Epidermal melanocyte (primary cell): ENCODE data around the gene FXN.
"Not testable (repeated sequence)": the region's sequence is repeated elsewhere in the genome, so short reads cannot be mapped to it uniquely, and the experiment has no call there.

Experiments used
- DNase-seq: peaks from one replicate; pipeline ENCODE4 v3.0.0; 2011; ENCODE audit warnings: low spot score; ENCODE audit not compliant: insufficient read length

Gene FXN

GRCh38 chr9:69097923-69098593 is 62.5 kb downstream of the FXN start:
- DNase-seq = no peak

GRCh38 chr9:69103348-69103996 is 67.9 kb downstream of the FXN start:
- DNase-seq = not testable (repeated sequence)

- DNase-seq = no peak
Measured at GRCh38 chr9:69104830-69105527, 69.4 kb downstream of the FXN start.

- DNase-seq = no peak
Measured at GRCh38 chr9:69107771-69108170, 72.2 kb downstream of the FXN start.

- not testable (repeated sequence) for DNase-seq
Measured at GRCh38 chr9:69108706-69109105, 73.2 kb downstream of the FXN start.

GRCh38 chr9:69109152-69109551 is 73.6 kb downstream of the FXN start:
- DNase-seq = no peak

GRCh38 chr9:69112646-69113045 is 77.1 kb downstream of the FXN start:
- DNase-seq = not testable (repeated sequence)

GRCh38 chr9:69115621-69116020 is 80.1 kb downstream of the FXN start:
- no peak for DNase-seq

- no peak for DNase-seq
Measured at GRCh38 chr9:69118656-69119055, 83.1 kb downstream of the FXN start.

- no peak for DNase-seq
Measured at GRCh38 chr9:69120380-69121154, 85.0 kb downstream of the FXN start.

- DNase-seq = no peak
Measured at GRCh38 chr9:69121155-69122081, 85.9 kb downstream of the FXN start.

- peak; percentile 64 for DNase-seq
Measured at GRCh38 chr9:69122082-69122548, 86.6 kb downstream of the FXN start.

- no peak for DNase-seq
Measured at GRCh38 chr9:69122549-69123141, 87.1 kb downstream of the FXN start.

GRCh38 chr9:69130456-69131441 is 95.2 kb downstream of the FXN start:
- DNase-seq = peak; percentile 55

GRCh38 chr9:69131682-69132081 is 96.1 kb downstream of the FXN start:
- no peak for DNase-seq

GRCh38 chr9:69132361-69132760 is 96.8 kb downstream of the FXN start:
- DNase-seq = no peak

- no peak for DNase-seq
Measured at GRCh38 chr9:69134412-69134811, 98.9 kb downstream of the FXN start.

- no peak for DNase-seq
Measured at GRCh38 chr9:69136185-69136584, 100.6 kb downstream of the FXN start.

- DNase-seq = no peak
Measured at GRCh38 chr9:69136779-69137178, 101.2 kb downstream of the FXN start.
